ENCODE measurements around the gene CDC42SE1. TPM values are rescaled to one million over a fixed set of nuclear protein-coding genes. Genes with fewer than 3 reads are reported as not detected.

The CDC42SE1 gene
- polyA plus RNA-seq, 3 donors = 62.1 to 302 (median 75.7) TPM

- peak; percentile 47 to 63 (median 51) for DNase-seq
- Histone ChIP-seq H3K9me3 (replicated peaks in 1 of 2; ENCODE audit: control insufficient read depth in 1 of 2, insufficient read depth in 1 of 2, low read length in 2 of 2) (no peaks in the 10 kb centered on the region), H3K4me3 (replicated peaks in 1 of 3; ENCODE audit: low read depth in 2 of 3, low read length in 3 of 3) (peak overlapping the region; percentile 66 to 83 (median 70)), H2AFZ (ENCODE audit: insufficient read depth, low read depth, low read length, poor library complexity, severe bottlenecking) (peak overlapping the region; percentile 85), H4K20me1 (ENCODE audit: insufficient read depth, low read length) (peaks cover 44% of the 10 kb centered on the region), H3K4me1 (ENCODE audit: control insufficient read depth in 1 of 2, insufficient read depth in 2 of 2, low read length in 2 of 2) (peaks cover 26 to 37% of the 10 kb centered on the region in 2 donors), H3K36me3 (replicated peaks in 1 of 2; ENCODE audit: control insufficient read depth in 1 of 2, insufficient read depth in 2 of 2, low read length in 2 of 2) (peaks cover 23 to 24% of the 10 kb centered on the region in 2 donors), H3K4me2 (replicated peaks; ENCODE audit: extremely low read depth, low read length, poor library complexity, severe bottlenecking) (peak overlapping the region; percentile 97), H3K9ac (ENCODE audit: insufficient read depth, low read length, poor library complexity, severe bottlenecking) (peak overlapping the region; percentile 47), H3K79me2 (ENCODE audit: insufficient read depth, low read length) (no peaks in the 10 kb centered on the region), H3K27ac (ENCODE audit: low read depth in 1 of 2, low read length in 2 of 2) (no peak overlapping the region), H3K27me3 (ENCODE audit: control insufficient read depth in 2 of 2, insufficient read depth in 2 of 2, low read length in 2 of 2) (peaks cover 3 to 20% of the 10 kb centered on the region in 2 donors)
- Mint-ChIP-seq H3K36me3 (peaks cover 30 to 39% of the 10 kb centered on the region in 2 donors), H3K9me3 (peaks cover 0 to 7% (median 0%) of the 10 kb centered on the region in 7 donors), H3K4me1 (peaks cover 48% of the 10 kb centered on the region), H3K27ac (peak overlapping the region in 6 of 7 donors; percentile 65 to 84 (median 71)), H3K4me3 (peak overlapping the region; percentile 95 to 99), H3K27me3 (ENCODE audit: low read depth in 3 of 3) (peaks cover 2 to 30% (median 27%) of the 10 kb centered on the region in 3 donors)
- intact Hi-C loops (cut with micrococcal nuclease) = loop anchor here in 1 of 2 donors (5.0 kb wide), 1 partner anchor 36 kb away; no protein-coding TSS in a partner anchor
- under 1% methylated on average over 44 of the region's 48 CpGs for WGBS (ENCODE audit: insufficient coverage)
- TF ChIP-seq, protein P1, sequence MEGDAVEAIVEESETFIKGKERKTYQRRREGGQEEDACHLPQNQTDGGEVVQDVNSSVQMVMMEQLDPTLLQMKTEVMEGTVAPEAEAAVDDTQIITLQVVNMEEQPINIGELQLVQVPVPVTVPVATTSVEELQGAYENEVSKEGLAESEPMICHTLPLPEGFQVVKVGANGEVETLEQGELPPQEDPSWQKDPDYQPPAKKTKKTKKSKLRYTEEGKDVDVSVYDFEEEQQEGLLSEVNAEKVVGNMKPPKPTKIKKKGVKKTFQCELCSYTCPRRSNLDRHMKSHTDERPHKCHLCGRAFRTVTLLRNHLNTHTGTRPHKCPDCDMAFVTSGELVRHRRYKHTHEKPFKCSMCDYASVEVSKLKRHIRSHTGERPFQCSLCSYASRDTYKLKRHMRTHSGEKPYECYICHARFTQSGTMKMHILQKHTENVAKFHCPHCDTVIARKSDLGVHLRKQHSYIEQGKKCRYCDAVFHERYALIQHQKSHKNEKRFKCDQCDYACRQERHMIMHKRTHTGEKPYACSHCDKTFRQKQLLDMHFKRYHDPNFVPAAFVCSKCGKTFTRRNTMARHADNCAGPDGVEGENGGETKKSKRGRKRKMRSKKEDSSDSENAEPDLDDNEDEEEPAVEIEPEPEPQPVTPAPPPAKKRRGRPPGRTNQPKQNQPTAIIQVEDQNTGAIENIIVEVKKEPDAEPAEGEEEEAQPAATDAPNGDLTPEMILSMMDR (IDR thresholded peaks at IDR 0.05) = no peak
Measured at GRCh38 chr1:151047925-151048644, 11.3 kb downstream of the CDC42SE1 start.

GRCh38 chr1:151047591-151047924 is 11.9 kb downstream of the CDC42SE1 start, which contains the start of gene C1orf56:
Gene C1orf56 (plus strand): TSS chr1:151047751. CDS start chr1:151047848, 97 bp downstream.
- intact Hi-C loops (cut with micrococcal nuclease) = loop anchor here in 1 of 2 donors (5.0 kb wide), 1 partner anchor 35 kb away; no protein-coding TSS in a partner anchor
- Mint-ChIP-seq H3K27ac (peak within 1 kb of the TSS in 6 of 7 donors; percentile 65 to 84 (median 71)), H3K9me3 (peaks cover 0 to 7% (median 0%) of the 10 kb centered on the region in 7 donors), H3K27me3 (ENCODE audit: low read depth in 3 of 3) (peaks cover 2 to 30% (median 27%) of the 10 kb centered on the region in 3 donors), H3K36me3 (peaks cover 24 to 34% of the 10 kb centered on the region in 2 donors), H3K4me3 (peak within 1 kb of the TSS; percentile 95 to 99), H3K4me1 (peaks cover 45% of the 10 kb centered on the region)
- Histone ChIP-seq H3K9me3 (replicated peaks in 1 of 2; ENCODE audit: control insufficient read depth in 1 of 2, insufficient read depth in 1 of 2, low read length in 2 of 2) (no peaks in the 10 kb centered on the region), H3K4me2 (replicated peaks; ENCODE audit: extremely low read depth, low read length, poor library complexity, severe bottlenecking) (peak within 1 kb of the TSS; percentile 97), H3K79me2 (ENCODE audit: insufficient read depth, low read length) (no peaks in the 10 kb centered on the region), H3K27ac (ENCODE audit: low read depth in 1 of 2, low read length in 2 of 2) (no peak within 1 kb of the TSS), H4K20me1 (ENCODE audit: insufficient read depth, low read length) (peaks cover 39% of the 10 kb centered on the region), H3K4me3 (replicated peaks in 1 of 3; ENCODE audit: low read depth in 2 of 3, low read length in 3 of 3) (peak within 1 kb of the TSS; percentile 66 to 83 (median 70)), H3K27me3 (ENCODE audit: control insufficient read depth in 2 of 2, insufficient read depth in 2 of 2, low read length in 2 of 2) (peaks cover 3 to 20% of the 10 kb centered on the region in 2 donors), H2AFZ (ENCODE audit: insufficient read depth, low read depth, low read length, poor library complexity, severe bottlenecking) (peak within 1 kb of the TSS; percentile 85), H3K36me3 (replicated peaks in 1 of 2; ENCODE audit: control insufficient read depth in 1 of 2, insufficient read depth in 2 of 2, low read length in 2 of 2) (peaks cover 17 to 19% of the 10 kb centered on the region in 2 donors), H3K4me1 (ENCODE audit: control insufficient read depth in 1 of 2, insufficient read depth in 2 of 2, low read length in 2 of 2) (peaks cover 26 to 37% of the 10 kb centered on the region in 2 donors), H3K9ac (ENCODE audit: insufficient read depth, low read length, poor library complexity, severe bottlenecking) (peak within 1 kb of the TSS; percentile 47)
- TF ChIP-seq, protein P1 (IDR thresholded peaks at IDR 0.05) = no peak
- WGBS (ENCODE audit: insufficient coverage) = 1% methylated on average over 14 of the region's 29 CpGs
- DNase-seq = peak in 1 of 3 donors; percentile 31
